Measurements from ENCODE around the gene LMBR1L.
A peak's percentile ranks its signal among the peaks of the same experiment; 100 is the strongest.
"Not testable (repeated sequence)": the region's sequence is repeated elsewhere in the genome, so short reads cannot be mapped to it uniquely, and the experiment has no call there.

Gene LMBR1L

DNA sequence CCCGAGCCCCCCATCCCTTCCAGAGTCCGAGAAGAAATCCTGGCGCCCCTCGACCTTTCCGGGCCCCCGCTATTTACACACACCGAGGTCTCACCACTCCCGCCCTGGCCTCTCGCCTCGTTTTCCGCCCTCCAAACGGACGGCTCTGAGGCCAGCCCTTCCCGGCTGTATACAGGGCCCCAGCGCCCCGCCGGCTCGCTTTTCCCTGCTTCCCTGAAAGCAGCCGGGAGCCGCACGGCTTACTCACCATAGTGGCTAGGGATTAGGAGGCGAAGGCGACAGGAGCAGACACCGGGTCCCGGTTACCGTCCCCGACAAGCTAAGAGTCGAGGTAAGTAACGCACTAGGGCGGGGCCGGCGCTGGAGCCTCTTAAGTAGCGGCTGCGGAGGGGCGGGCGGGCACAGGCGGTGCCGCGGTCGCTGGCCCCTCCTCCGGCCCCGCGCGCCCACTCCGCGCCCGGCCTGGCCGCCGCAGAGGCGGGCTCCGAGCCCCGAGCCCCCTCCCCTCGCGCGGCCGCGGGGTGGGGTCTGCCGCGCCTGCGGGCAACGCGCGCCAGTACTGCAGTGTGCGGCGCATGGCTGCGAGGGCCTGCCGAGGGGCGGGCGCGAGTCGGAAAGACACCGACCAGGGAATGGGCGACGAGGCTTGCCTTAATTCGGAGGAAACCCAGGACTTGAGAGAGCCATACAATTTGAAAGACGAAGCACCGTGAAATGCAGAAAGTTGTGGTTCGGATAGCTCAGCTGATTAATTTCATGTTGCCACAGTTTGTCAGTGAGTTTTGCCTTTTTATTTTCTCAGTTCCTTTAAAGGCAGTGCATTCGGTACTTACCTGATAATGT lies 20.6 kb upstream of the LMBR1L start, which contains the start of gene TUBA1B:
Gene TUBA1B, minus strand, starts transcription at position 345 of the 843 bp plus-strand sequence. Its CDS starts 95 bp downstream, at position 250.
- TF ChIP-seq, protein P1, sequence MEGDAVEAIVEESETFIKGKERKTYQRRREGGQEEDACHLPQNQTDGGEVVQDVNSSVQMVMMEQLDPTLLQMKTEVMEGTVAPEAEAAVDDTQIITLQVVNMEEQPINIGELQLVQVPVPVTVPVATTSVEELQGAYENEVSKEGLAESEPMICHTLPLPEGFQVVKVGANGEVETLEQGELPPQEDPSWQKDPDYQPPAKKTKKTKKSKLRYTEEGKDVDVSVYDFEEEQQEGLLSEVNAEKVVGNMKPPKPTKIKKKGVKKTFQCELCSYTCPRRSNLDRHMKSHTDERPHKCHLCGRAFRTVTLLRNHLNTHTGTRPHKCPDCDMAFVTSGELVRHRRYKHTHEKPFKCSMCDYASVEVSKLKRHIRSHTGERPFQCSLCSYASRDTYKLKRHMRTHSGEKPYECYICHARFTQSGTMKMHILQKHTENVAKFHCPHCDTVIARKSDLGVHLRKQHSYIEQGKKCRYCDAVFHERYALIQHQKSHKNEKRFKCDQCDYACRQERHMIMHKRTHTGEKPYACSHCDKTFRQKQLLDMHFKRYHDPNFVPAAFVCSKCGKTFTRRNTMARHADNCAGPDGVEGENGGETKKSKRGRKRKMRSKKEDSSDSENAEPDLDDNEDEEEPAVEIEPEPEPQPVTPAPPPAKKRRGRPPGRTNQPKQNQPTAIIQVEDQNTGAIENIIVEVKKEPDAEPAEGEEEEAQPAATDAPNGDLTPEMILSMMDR (conservative IDR thresholded peaks at IDR 0.05; ENCODE audit: low read depth, low read length), result no peak
- DNase-seq (ENCODE audit: low read depth), result peak; percentile 43
- H3K4me3 ChIP-seq (ENCODE audit: low read length), result peak within 1 kb of the TSS; percentile 92

DNA sequence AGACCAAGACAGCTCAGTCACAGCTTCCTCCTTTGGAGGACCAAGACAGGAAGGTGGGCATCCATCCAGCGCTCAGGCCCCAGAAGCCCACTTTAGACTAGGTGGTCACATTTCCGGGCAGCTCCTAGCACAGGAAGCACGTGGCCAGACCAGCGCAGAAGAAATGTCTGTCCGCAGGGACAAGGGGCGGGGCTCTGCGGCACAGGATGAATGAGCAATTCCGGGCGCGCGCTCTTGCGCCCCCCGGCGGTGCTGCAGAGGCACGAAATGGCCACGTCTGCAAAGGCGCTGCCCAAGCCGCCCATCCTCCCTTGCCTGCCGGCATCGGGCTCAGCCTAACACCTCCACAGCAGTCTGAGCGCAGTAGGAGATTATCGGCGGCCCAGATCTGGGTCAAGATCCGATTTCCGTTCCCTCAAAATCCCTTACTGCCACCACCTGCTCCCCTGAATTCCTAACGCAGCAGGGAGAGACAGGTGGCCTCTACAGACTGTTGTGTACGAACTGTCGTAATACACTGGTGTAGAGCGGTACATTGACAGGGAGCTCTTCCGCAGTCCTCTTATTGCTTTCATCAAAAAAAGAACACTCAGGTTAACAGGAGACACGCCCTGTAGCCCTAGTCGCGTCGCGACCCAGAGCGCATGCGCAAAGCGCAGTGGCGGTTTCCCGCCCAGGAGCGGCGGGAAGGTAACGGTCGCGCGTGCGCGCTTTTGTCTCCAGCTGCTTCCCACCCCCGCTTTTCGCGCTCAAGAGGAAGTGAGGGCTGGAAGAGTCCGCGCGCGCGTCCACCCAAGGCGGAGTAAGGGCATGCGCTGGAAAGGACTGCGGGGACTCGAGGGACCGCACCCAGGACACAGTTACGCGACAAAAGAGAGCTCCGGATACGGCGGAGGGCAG lies 19.8 kb upstream of the LMBR1L start:
- H3K4me3 ChIP-seq (ENCODE audit: low read length), result peak overlapping the region; percentile 92
- peak; percentile 75 for DNase-seq (ENCODE audit: low read depth)
- TF ChIP-seq, protein P1 (conservative IDR thresholded peaks at IDR 0.05; ENCODE audit: low read depth, low read length), result peak; percentile 90

DNA sequence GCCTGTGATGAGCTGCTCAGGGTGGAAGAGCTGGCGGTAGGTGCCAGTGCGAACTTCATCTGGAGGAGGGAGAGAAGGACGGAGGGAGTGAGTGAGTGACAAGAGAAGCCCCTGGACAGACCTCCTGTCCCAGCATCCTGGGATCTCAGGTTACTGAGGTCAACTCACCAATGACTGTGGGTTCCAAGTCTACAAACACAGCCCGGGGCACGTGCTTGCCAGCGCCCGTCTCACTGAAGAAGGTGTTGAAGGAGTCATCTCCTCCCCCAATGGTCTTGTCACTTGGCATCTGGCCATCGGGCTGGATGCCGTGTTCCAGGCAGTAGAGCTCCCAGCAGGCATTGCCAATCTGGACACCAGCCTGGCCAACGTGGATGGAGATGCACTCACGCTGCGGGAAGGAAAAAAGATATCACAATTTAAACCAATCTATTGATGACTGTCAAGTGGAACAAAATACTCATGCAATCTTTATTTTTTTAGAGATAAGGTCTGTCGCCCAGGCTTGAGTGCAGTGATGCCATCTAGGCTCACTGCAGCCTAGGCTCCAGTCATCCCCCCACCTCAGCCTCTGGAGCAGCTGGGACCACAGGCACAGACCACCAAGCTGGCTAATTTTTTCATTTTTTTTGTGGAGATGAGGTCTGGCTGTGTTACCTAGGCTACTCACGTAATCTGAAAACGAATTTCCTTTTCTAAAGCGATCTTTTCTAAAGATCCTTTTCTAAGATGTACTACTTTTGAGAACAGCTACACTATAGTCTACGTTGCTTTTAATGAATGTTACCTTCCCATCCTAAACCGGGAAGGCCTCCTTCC lies 18.9 kb upstream of the LMBR1L start:
- TF ChIP-seq, protein P1 (conservative IDR thresholded peaks at IDR 0.05; ENCODE audit: low read depth, low read length), result no peak
- DNase-seq (ENCODE audit: low read depth), result no peak
- H3K4me3 ChIP-seq (ENCODE audit: low read length), result peak overlapping the region; percentile 92

DNA sequence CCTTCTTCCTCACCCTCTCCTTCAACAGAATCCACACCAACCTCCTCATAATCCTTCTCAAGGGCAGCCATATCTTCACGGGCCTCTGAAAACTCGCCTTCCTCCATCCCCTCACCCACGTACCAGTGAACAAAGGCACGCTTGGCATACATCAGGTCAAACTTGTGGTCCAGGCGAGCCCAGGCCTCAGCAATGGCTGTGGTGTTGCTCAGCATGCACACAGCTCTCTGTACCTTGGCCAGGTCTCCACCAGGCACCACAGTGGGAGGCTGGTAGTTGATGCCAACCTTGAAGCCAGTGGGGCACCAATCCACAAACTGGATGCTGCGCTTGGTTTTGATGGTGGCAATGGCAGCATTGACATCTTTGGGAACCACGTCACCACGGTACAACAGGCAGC lies 17.3 kb upstream of the LMBR1L start:
- DNase-seq (ENCODE audit: low read depth); H3K4me3 ChIP-seq (ENCODE audit: low read length): not testable (repeated sequence)

DNA sequence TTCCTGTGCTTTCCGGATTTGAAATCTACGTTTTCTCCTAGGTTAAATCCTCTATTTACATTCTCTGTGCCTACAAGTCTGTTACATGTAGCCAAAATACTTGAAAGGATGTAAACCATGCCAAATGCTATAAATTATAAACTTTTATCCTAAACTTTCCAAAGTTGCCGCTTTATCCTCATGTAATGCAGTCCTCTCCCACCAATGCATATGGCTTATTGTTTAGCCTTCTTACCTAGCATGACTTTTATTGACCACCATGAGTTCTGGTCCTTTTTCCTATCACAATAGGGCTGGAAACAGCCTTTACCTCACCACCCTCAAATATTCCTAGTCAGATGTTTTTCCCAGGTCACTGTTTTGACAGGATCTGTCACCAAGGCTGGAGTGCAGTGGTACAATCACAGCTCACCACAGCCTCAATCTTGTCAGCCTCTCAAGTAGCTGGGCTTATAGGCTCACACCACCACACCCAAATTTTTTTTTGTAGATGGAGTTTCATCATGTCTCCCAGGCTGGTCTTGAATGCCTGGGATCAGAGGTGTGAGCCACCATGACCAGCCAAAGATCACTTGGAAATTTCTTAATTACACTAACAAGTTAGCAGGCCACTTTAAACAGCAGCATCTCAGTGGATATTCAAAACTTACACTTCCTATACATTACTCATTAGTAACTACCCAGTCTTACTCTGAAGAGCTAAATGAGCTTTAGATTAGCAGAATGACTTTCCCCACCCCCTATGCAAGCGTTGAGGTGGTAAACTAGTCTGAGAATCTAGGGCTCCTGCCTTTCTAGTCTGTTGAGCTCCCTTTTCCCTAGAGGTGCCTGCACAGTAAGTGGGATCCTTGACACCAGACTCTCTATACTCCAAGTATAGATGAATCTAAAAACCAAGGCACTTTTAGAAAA lies 16.5 kb upstream of the LMBR1L start:
- no peak overlapping the region for H3K4me3 ChIP-seq (ENCODE audit: low read length)
- no peak for DNase-seq (ENCODE audit: low read depth)
- TF ChIP-seq, protein P1 (conservative IDR thresholded peaks at IDR 0.05; ENCODE audit: low read depth, low read length), result no peak

DNA sequence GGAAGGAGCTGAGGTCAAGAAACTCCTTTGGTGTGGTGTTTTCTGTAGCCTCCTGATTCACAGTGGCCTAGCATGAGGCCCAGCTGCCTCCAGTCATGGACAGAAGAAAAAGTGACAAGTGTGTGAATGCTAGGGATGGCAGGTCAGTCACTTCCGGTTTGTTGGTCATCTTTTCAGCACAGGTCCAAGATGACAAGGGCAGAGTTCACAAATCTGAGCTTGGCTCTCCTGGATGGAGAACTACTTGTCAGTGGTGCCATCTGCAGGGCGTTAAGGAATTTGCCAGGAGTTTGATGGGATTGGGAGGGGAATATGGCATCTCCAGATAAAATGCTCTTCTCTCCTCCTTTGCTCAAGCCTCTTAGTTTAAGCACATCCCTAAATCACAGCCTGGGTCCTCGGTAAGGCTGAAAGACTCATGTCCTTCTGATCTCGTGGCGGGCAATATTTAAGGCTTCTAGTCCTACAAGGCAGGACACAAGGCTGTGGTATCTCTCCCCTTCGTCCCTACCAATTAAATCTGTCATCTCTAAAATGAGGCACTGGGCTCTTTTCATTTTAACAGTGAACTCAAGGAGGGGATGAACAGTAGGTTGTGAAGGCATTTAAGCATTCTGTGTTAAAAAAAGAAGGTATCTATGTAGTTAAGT lies 10.5 kb upstream of the LMBR1L start:
- TF ChIP-seq, protein P1 (conservative IDR thresholded peaks at IDR 0.05; ENCODE audit: low read depth, low read length), result peak; percentile 79
- no peak overlapping the region for H3K4me3 ChIP-seq (ENCODE audit: low read length)
- DNase-seq (ENCODE audit: low read depth), result no peak

All from retinal pigment epithelial cell (primary cell).